ENCODE data around the gene PIK3CD. TPM values are rescaled to one million over a fixed set of nuclear protein-coding genes. Genes with fewer than 3 reads are reported as not detected.

Gene PIK3CD
- total RNA-seq, 1 experiment from 2014 or later: 23.1 TPM

GRCh38 chr1:9733160-9733789, 81.7 kb downstream of the PIK3CD start:
- DNase-seq (ENCODE audit: low spot score): no peak
- TF ChIP-seq ZNF671 (CRISPR knock-in tag; IDR thresholded peaks at IDR 0.05) (no peak), GTF2I (CRISPR knock-in tag; conservative IDR thresholded peaks at IDR 0.05) (no peak), GABPB1 (CRISPR knock-in tag; IDR thresholded peaks at IDR 0.05) (no peak), CBFB (CRISPR knock-in tag; IDR thresholded peaks at IDR 0.05; ENCODE audit: low read depth) (no peak), TCF7 (CRISPR knock-in tag; IDR thresholded peaks at IDR 0.05; ENCODE audit: low read depth) (no peak), ATF1 (CRISPR knock-in tag; IDR thresholded peaks at IDR 0.05) (no peak), SMAD3 (CRISPR knock-in tag; IDR thresholded peaks at IDR 0.05; ENCODE audit: borderline replicate concordance) (no peak), ZNF423 (CRISPR knock-in tag; IDR thresholded peaks at IDR 0.05) (no peak), TEAD1 (CRISPR knock-in tag; IDR thresholded peaks at IDR 0.05) (no peak)
- TF ChIP-seq, protein P1, sequence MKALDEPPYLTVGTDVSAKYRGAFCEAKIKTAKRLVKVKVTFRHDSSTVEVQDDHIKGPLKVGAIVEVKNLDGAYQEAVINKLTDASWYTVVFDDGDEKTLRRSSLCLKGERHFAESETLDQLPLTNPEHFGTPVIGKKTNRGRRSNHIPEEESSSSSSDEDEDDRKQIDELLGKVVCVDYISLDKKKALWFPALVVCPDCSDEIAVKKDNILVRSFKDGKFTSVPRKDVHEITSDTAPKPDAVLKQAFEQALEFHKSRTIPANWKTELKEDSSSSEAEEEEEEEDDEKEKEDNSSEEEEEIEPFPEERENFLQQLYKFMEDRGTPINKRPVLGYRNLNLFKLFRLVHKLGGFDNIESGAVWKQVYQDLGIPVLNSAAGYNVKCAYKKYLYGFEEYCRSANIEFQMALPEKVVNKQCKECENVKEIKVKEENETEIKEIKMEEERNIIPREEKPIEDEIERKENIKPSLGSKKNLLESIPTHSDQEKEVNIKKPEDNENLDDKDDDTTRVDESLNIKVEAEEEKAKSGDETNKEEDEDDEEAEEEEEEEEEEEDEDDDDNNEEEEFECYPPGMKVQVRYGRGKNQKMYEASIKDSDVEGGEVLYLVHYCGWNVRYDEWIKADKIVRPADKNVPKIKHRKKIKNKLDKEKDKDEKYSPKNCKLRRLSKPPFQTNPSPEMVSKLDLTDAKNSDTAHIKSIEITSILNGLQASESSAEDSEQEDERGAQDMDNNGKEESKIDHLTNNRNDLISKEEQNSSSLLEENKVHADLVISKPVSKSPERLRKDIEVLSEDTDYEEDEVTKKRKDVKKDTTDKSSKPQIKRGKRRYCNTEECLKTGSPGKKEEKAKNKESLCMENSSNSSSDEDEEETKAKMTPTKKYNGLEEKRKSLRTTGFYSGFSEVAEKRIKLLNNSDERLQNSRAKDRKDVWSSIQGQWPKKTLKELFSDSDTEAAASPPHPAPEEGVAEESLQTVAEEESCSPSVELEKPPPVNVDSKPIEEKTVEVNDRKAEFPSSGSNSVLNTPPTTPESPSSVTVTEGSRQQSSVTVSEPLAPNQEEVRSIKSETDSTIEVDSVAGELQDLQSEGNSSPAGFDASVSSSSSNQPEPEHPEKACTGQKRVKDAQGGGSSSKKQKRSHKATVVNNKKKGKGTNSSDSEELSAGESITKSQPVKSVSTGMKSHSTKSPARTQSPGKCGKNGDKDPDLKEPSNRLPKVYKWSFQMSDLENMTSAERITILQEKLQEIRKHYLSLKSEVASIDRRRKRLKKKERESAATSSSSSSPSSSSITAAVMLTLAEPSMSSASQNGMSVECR (CRISPR knock-in tag; IDR thresholded peaks at IDR 0.05; ENCODE audit: borderline replicate concordance): no peak
- TF ChIP-seq, protein P2, sequence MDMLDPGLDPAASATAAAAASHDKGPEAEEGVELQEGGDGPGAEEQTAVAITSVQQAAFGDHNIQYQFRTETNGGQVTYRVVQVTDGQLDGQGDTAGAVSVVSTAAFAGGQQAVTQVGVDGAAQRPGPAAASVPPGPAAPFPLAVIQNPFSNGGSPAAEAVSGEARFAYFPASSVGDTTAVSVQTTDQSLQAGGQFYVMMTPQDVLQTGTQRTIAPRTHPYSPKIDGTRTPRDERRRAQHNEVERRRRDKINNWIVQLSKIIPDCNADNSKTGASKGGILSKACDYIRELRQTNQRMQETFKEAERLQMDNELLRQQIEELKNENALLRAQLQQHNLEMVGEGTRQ (CRISPR knock-in tag; IDR thresholded peaks at IDR 0.05): no peak
- TF ChIP-seq, protein P3, sequence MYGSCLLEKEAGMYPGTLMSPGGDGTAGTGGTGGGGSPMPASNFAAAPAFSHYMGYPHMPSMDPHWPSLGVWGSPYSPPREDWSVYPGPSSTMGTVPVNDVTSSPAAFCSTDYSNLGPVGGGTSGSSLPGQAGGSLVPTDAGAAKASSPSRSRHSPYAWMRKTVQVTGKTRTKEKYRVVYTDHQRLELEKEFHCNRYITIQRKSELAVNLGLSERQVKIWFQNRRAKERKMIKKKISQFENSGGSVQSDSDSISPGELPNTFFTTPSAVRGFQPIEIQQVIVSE (CRISPR knock-in tag; IDR thresholded peaks at IDR 0.05; ENCODE audit: borderline replicate concordance): no peak
- TF ChIP-seq, protein P4, sequence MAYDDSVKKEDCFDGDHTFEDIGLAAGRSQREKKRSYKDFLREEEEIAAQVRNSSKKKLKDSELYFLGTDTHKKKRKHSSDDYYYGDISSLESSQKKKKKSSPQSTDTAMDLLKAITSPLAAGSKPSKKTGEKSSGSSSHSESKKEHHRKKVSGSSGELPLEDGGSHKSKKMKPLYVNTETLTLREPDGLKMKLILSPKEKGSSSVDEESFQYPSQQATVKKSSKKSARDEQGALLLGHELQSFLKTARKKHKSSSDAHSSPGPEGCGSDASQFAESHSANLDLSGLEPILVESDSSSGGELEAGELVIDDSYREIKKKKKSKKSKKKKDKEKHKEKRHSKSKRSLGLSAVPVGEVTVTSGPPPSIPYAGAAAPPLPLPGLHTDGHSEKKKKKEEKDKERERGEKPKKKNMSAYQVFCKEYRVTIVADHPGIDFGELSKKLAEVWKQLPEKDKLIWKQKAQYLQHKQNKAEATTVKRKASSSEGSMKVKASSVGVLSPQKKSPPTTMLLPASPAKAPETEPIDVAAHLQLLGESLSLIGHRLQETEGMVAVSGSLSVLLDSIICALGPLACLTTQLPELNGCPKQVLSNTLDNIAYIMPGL (CRISPR knock-in tag; IDR thresholded peaks at IDR 0.05): no peak
- CTCF ChIA-PET: interaction anchor here (1.3 to 5.6 kb wide), 2 partner anchors 12 to 118 kb away, joined by 6 to 28 read pairs; no protein-coding TSS in a partner anchor
- Mint-ChIP-seq H3K27ac (no peak overlapping the region), H3K36me3 (peaks cover 81% of the 10 kb centered on the region), H3K27me3 (ENCODE audit: low read depth) (no peaks in the 10 kb centered on the region), H3K4me3 (no peak overlapping the region), H3K9me3 (peaks cover 13% of the 10 kb centered on the region), H3K4me1 (no peaks in the 10 kb centered on the region)
- no peak for ATAC-seq
- POLR2A ChIA-PET: interaction anchor here (0.6 kb wide), 1 partner anchor 402 kb away, joined by 3 read pairs; no protein-coding TSS in a partner anchor

DNA sequence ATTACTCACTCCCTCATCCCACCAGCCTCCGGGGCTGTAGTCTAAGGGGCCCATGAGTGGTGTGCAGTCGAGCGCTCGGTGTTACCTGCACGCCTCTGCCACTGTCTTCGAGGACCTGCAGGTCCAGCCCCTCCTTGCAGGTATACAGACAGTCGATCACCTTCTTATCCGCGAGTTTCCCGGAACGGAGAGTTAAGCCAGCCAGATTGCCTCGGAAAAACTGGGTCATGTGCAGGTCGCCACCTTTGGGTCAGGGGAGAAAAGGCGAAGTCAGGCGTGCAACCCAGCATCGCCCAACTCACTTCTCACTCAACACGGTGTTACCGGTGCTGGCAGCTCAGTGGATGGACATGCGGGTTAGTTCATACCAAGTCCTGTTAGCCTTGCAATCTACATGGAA, 84.3 kb downstream of the PIK3CD start:
- CTCF ChIA-PET: interaction anchor here (1.4 to 1.7 kb wide), 2 partner anchors 11 to 14 kb away, joined by 3 to 5 read pairs; no protein-coding TSS in a partner anchor
- H3K27me3 Mint-ChIP-seq (ENCODE audit: low read depth): no peaks in the 10 kb centered on the region
- no peaks in the 10 kb centered on the region for H3K4me1 Mint-ChIP-seq
- peaks cover 13% of the 10 kb centered on the region for H3K9me3 Mint-ChIP-seq
- H3K27ac Mint-ChIP-seq: no peak overlapping the region
- H3K36me3 Mint-ChIP-seq: peaks cover 81% of the 10 kb centered on the region
- no peak for ATAC-seq
- POLR2A ChIA-PET: no interaction called here
- DNase-seq (ENCODE audit: low spot score): no peak
- no peak overlapping the region for H3K4me3 Mint-ChIP-seq
- TF ChIP-seq RELA (CRISPR knock-in tag; IDR thresholded peaks at IDR 0.05; ENCODE audit: borderline replicate concordance) (no peak), ETV6 (CRISPR knock-in tag; IDR thresholded peaks at IDR 0.05) (no peak), CREM (CRISPR knock-in tag; IDR thresholded peaks at IDR 0.05) (no peak), NFYB (CRISPR knock-in tag; conservative IDR thresholded peaks at IDR 0.05; ENCODE audit: low read depth) (no peak), ZMAT4 (CRISPR knock-in tag; IDR thresholded peaks at IDR 0.05) (no peak), ZNF416 (CRISPR knock-in tag; IDR thresholded peaks at IDR 0.05) (no peak), ZNF263 (CRISPR knock-in tag; IDR thresholded peaks at IDR 0.05; ENCODE audit: low read depth) (no peak), MXD4 (CRISPR knock-in tag; IDR thresholded peaks at IDR 0.05; ENCODE audit: borderline replicate concordance) (no peak), NFATC4 (CRISPR knock-in tag; IDR thresholded peaks at IDR 0.05) (no peak)
- TF ChIP-seq, protein P5, sequence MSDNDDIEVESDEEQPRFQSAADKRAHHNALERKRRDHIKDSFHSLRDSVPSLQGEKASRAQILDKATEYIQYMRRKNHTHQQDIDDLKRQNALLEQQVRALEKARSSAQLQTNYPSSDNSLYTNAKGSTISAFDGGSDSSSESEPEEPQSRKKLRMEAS (CRISPR knock-in tag; IDR thresholded peaks at IDR 0.05): no peak
- TF ChIP-seq, protein P6, sequence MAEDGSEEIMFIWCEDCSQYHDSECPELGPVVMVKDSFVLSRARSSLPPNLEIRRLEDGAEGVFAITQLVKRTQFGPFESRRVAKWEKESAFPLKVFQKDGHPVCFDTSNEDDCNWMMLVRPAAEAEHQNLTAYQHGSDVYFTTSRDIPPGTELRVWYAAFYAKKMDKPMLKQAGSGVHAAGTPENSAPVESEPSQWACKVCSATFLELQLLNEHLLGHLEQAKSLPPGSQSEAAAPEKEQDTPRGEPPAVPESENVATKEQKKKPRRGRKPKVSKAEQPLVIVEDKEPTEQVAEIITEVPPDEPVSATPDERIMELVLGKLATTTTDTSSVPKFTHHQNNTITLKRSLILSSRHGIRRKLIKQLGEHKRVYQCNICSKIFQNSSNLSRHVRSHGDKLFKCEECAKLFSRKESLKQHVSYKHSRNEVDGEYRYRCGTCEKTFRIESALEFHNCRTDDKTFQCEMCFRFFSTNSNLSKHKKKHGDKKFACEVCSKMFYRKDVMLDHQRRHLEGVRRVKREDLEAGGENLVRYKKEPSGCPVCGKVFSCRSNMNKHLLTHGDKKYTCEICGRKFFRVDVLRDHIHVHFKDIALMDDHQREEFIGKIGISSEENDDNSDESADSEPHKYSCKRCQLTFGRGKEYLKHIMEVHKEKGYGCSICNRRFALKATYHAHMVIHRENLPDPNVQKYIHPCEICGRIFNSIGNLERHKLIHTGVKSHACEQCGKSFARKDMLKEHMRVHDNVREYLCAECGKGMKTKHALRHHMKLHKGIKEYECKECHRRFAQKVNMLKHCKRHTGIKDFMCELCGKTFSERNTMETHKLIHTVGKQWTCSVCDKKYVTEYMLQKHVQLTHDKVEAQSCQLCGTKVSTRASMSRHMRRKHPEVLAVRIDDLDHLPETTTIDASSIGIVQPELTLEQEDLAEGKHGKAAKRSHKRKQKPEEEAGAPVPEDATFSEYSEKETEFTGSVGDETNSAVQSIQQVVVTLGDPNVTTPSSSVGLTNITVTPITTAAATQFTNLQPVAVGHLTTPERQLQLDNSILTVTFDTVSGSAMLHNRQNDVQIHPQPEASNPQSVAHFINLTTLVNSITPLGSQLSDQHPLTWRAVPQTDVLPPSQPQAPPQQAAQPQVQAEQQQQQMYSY (CRISPR knock-in tag; IDR thresholded peaks at IDR 0.05): no peak
